ENCODE measurements around the gene SLC12A1. TPM values are rescaled to one million over a fixed set of nuclear protein-coding genes. Genes with fewer than 3 reads are reported as not detected.
A peak's percentile ranks its signal among the peaks of the same experiment; 100 is the strongest.

Gene SLC12A1
- total RNA-seq, 1 experiment from 2014 or later, result 0.15 TPM

GRCh38 chr15:48332642-48333034, 126.5 kb downstream of the SLC12A1 start:
- Mint-ChIP-seq H3K36me3 (peaks cover 24% of the 10 kb centered on the region), H3K4me1 (peaks cover 46% of the 10 kb centered on the region), H3K9me3 (no peaks in the 10 kb centered on the region), H3K27me3 (ENCODE audit: low read depth) (no peaks in the 10 kb centered on the region), H3K27ac (peak overlapping the region; percentile 75), H3K4me3 (peak overlapping the region; percentile 97)
- TF ChIP-seq ZNF512 (CRISPR knock-in tag; IDR thresholded peaks at IDR 0.05; ENCODE audit: borderline replicate concordance) (no peak), FOXJ3 (CRISPR knock-in tag; IDR thresholded peaks at IDR 0.05; ENCODE audit: borderline replicate concordance) (no peak), EMX1 (CRISPR knock-in tag; IDR thresholded peaks at IDR 0.05) (no peak), ATF2 (CRISPR knock-in tag; IDR thresholded peaks at IDR 0.05; ENCODE audit: borderline replicate concordance, low read depth) (no peak), USF1 (CRISPR knock-in tag; IDR thresholded peaks at IDR 0.05) (no peak)
- no peak for ATAC-seq
- DNase-seq (ENCODE audit: low spot score), result no peak
- ChIA-PET CTCF (interaction anchor here (1.1 to 3.8 kb wide), 4 partner anchors 20 to 247 kb away, joined by 4 to 18 read pairs (median 10); no protein-coding TSS in a partner anchor), POLR2A (interaction anchor here (0.7 kb wide), 1 partner anchor 206 kb away, joined by 4 read pairs; no protein-coding TSS in a partner anchor)

GRCh38 chr15:48333540-48333939, 127.4 kb downstream of the SLC12A1 start:
- POLR2A ChIA-PET, result no interaction called here

GRCh38 chr15:48334260-48334659, 128.2 kb downstream of the SLC12A1 start:
- ChIA-PET POLR2A (no interaction called here), CTCF (interaction anchor here (1.4 to 3.8 kb wide), 4 partner anchors 14 to 186 kb away, joined by 3 to 38 read pairs (median 16); no protein-coding TSS in a partner anchor)
- Mint-ChIP-seq H3K9me3 (no peaks in the 10 kb centered on the region), H3K4me3 (peak overlapping the region; percentile 97), H3K4me1 (peaks cover 45% of the 10 kb centered on the region), H3K27ac (no peak overlapping the region), H3K27me3 (ENCODE audit: low read depth) (no peaks in the 10 kb centered on the region), H3K36me3 (peaks cover 37% of the 10 kb centered on the region)
- no peak for DNase-seq (ENCODE audit: low spot score)
- no peak for ATAC-seq
- TF ChIP-seq SMAD3 (CRISPR knock-in tag; IDR thresholded peaks at IDR 0.05; ENCODE audit: borderline replicate concordance), result no peak
- TF ChIP-seq CTCF (IDR thresholded peaks at IDR 0.05), result no peak
- no peak for TF ChIP-seq IRF1 (CRISPR knock-in tag; IDR thresholded peaks at IDR 0.05)
- TF ChIP-seq MXD4 (CRISPR knock-in tag; IDR thresholded peaks at IDR 0.05; ENCODE audit: borderline replicate concordance), result no peak
- no peak for TF ChIP-seq ZNF423 (CRISPR knock-in tag; IDR thresholded peaks at IDR 0.05)
- TF ChIP-seq AFF4 (CRISPR knock-in tag; IDR thresholded peaks at IDR 0.05; ENCODE audit: borderline replicate concordance), result no peak
- no peak for TF ChIP-seq ZNF317 (CRISPR knock-in tag; IDR thresholded peaks at IDR 0.05; ENCODE audit: borderline replicate concordance, low read depth)
- TF ChIP-seq USF2 (CRISPR knock-in tag; IDR thresholded peaks at IDR 0.05), result no peak
- no peak for TF ChIP-seq E2F5 (CRISPR knock-in tag; IDR thresholded peaks at IDR 0.05)
- no peak for TF ChIP-seq NR2C2 (CRISPR knock-in tag; IDR thresholded peaks at IDR 0.05)

More at GRCh38 chr15:48333540-48333939, 127.4 kb downstream of the SLC12A1 start:
- Mint-ChIP-seq H3K27ac (peak overlapping the region; percentile 50; the same call in 1 of the 2 replicates), H3K4me1 (peaks cover 46% of the 10 kb centered on the region), H3K27me3 (ENCODE audit: low read depth) (no peaks in the 10 kb centered on the region), H3K36me3 (peaks cover 33% of the 10 kb centered on the region), H3K9me3 (no peaks in the 10 kb centered on the region), H3K4me3 (peak overlapping the region; percentile 97)
- DNase-seq (ENCODE audit: low spot score) (no peak), ATAC-seq (no peak)
- TF ChIP-seq ZNF317 (CRISPR knock-in tag; IDR thresholded peaks at IDR 0.05; ENCODE audit: borderline replicate concordance, low read depth) (peak; percentile 62; the same call in 1 of the 2 replicates), ZNF121 (CRISPR knock-in tag; IDR thresholded peaks at IDR 0.05) (no peak)
- CTCF ChIA-PET, result interaction anchor here (1.8 to 3.8 kb wide), 3 partner anchors 19 to 48 kb away, joined by 5 to 18 read pairs (median 15); no protein-coding TSS in a partner anchor

All from WTC11 (cell line).